ENCODE measurements around the gene CDC25B. TPM values are rescaled to one million over a fixed set of nuclear protein-coding genes. Genes with fewer than 3 reads are reported as not detected.
A peak's percentile ranks its signal among the peaks of the same experiment; 100 is the strongest.

CDC25B gene
- total RNA-seq: 28.8 and 91.1 TPM in 2 replicates

- DNase-seq: peak; percentile 91
Measured at GRCh38 chr20:3795511-3796468, at the start of gene CDC25B. CDC25B (plus strand) TSS chr20:3796310; CDS start chr20:3796532, 222 bp downstream.

GRCh38 chr20:3747471-3747870 lies 48.6 kb upstream of the CDC25B start:
- no peak for DNase-seq

DNA sequence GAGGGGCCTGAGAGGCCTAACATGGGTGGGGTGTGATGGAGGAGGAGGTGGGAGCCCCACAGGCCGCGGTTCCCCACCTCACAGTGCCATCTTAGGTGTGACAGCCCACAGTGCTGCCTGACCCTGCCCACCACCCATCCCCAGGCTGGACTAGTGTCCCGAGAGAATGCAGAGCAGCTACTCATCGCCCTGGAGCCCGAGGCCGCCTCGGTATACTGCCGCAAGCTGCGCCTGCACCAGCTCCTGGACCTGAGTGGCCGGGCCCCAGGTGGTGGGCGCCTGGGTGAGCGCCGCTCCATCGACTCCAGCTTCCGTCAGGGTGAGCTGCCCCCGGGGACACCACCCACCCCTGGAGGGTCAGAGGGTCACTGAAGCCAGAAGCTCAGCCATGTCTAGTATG lies 48.0 kb upstream of the CDC25B start:
- DNase-seq: no peak

DNA sequence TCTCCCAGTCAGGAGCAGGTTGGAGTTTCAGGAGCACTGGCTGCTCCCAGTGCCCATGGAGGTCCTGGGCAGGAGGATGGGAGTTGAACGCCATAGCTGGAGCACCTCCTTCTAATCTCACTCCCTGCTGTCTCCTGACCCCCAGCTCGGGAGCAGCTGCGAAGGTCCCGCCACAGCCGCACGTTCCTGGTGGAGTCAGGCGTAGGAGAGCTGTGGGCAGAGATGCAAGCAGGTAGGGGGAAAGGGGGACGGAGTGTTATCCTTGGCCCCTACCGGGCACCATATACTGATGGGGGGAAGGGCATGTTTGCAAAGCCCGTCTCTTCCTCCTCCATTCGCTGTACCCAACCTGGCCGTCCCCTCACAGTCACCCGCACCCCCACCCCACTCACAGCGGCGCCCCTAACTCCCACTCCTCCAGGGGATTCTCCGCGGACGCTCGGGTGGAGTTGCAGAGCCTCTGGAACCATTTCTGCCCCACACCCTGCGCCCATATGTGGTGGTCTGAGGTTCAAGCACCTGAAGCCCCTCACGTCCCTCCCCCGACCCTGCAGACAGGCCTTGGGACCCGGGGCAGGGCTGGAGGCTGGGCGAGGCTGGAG lies 46.9 kb upstream of the CDC25B start:
- DNase-seq: no peak

DNA sequence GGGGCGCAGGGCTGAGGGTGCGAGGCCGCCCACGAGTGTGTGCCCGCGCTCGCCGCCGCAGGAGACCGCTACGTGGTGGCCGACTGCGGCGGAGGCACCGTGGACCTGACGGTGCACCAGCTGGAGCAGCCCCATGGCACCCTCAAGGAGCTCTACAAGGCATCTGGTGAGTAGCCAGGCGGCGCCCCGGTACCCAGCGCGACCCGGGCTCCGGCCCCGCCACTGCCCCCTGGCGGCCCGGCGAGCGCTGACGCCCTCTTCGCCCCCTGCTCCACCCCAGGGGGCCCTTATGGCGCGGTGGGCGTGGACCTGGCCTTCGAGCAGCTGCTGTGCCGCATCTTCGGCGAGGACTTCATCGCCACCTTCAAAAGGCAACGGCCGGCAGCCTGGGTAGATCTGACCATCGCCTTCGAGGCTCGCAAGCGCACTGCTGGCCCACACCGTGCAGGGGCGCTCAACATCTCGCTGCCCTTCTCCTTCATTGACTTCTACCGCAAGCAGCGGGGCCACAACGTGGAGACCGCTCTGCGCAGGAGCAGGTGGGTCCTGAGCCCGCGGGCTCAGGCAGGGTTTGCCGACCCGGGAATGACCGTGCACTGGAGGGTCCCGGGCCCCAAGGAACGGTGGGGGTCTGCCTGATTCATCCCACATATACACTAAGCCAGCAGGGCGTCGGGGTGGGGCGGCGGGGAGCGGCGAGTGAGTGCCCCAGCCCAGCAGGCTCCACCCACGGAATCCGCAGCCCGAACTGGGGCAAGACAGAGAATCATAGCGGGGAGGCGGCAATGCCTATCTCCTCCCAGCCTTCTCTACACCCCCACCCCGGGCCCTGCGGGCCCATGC lies 46.2 kb upstream of the CDC25B start:
- peak; percentile 10 for DNase-seq

- DNase-seq: no peak
Measured at GRCh38 chr20:3751305-3751674, 44.8 kb upstream of the CDC25B start.

- DNase-seq: no peak
Measured at GRCh38 chr20:3751675-3752385, 44.3 kb upstream of the CDC25B start.

DNA sequence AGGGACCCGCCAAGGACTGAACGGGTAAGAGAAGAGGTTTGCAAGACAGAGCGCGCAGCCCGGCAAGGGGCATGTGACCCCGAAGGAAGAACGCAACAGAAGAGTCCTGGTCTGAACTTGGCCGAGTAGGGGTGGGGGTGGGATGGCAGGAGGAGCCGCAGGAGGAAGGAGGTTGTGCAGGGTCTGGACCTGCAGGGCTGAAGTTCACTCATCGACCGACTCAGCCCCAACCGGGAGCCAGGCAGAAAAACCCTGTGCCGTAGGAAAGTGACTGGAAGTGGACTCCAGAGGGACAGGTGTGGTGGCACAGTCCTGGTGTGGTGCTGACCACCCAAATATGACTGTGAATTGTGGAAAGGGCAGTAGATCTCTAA lies 43.7 kb upstream of the CDC25B start:
- no peak for DNase-seq

DNA sequence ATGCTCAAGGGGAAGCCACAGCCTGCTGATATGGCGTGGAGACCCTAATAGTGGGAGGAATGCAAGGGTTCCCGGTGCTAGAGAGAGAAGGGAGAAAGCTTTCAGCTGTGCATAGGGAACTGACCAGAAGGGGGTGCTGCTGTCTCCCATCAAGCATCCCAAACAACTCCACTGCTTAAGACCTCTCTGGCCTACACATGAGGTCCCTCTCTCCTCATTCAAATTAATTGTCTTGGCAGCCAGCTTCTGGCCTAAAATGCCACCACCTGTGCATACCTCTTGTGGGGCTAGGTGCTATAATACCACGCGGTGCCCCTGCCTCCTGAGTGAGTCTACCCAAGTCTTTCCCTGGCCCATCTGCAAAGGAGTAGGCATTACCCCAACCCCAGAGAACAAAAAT lies 43.0 kb upstream of the CDC25B start:
- DNase-seq: peak; percentile 86

- no peak for DNase-seq
Measured at GRCh38 chr20:3753501-3754275, 42.4 kb upstream of the CDC25B start.

DNA sequence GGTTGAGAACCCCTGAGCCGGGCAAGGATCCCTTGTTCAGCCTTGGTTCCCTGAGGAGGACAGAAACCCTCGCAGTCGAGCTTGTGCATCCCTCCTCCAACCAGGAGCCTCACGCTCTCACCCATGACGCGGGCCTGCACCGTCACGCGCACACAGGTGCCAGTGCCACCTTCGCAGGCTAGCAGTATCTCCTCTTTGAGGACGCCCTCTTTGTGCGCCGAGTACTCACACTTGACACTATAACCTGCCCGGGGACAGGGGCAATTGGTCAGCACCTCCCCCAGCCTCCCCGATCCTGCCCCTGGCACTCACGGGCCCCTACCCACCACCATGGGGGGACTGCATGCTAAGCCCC lies 41.9 kb upstream of the CDC25B start:
- DNase-seq: no peak

DNA sequence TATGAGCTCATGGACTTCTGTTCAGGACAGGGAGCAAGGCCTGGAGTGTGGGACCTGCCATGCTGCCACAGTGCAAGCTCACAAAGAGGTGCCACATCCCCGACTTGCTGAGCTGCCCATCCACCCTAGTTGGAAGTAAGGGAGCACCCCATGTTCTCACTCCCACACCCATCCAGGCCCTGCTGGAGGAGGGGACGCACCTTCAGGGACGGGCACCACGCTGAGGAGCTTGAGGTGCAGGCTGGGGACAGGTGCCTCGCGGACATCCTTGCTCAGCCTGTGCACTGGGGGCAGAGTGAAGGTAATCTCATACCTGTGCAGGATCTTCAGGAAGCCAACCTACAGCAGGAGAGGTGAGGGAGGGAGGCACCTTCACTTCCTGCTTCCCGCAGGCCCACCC lies 40.8 kb upstream of the CDC25B start:
- no peak for DNase-seq

- no peak for DNase-seq
Measured at GRCh38 chr20:3755814-3756480, 40.2 kb upstream of the CDC25B start.

- no peak for DNase-seq
Measured at GRCh38 chr20:3757268-3757667, 38.8 kb upstream of the CDC25B start.

- DNase-seq: no peak
Measured at GRCh38 chr20:3758566-3758965, 37.5 kb upstream of the CDC25B start.

DNA sequence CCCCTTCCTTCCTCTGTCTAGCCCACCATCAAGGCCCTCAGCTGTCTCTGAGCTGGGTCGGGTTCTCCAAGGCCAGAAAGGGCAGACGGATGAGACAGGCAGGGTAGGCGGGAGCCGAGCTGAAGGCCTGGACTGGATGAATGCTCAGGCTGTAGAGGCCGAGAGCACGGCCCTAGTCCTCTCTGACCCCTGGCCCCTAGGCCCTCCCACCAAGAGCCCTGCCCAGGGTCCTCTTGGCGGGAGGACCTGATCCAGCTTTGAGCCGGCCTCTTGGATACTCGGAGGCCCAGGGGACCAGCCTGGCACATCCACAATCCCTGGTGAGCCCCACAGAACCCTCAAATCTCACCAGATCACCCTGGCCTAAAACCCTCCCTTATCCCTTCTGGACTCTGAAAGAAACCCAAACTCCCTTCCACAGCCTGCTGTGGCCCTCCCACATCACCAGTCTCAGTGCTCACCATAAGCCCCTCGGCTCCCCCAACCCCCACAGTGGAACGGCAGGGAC lies 36.7 kb upstream of the CDC25B start:
- no peak for DNase-seq

GRCh38 chr20:3759884-3760283 lies 36.2 kb upstream of the CDC25B start:
- no peak for DNase-seq

DNA sequence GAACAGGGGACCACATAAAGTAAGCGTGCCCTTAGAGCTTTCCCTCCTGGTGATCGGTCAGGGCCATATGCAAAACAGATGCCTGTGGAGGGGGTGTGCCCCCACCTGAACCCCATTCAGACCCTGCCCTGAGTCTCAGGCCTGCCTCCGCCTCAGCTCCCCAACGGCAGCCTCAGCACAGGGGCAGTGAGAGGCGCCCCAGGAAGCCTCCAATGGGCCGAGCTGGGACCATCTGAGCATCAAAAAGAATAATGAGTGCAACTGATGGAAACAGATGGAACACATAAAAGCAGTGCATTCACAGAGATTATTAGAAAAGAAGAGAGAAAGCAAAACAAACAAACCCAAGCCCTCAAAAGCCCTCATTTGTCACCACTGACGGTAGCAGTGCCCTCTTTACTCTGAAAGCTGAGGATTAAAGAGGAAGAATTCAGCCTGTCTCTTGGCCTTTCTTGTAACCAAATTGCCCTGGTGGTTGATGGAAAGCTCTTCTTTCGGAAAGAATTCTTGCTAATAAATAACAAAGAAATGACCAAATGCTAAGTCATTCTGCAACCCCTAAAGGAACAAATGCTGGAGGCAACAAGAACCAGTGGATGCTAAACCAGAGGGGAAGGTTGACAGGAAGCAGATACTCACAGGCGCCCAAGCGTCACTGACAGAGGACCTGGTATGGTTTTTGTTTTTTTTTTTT lies 35.3 kb upstream of the CDC25B start:
- DNase-seq: no peak

DNA sequence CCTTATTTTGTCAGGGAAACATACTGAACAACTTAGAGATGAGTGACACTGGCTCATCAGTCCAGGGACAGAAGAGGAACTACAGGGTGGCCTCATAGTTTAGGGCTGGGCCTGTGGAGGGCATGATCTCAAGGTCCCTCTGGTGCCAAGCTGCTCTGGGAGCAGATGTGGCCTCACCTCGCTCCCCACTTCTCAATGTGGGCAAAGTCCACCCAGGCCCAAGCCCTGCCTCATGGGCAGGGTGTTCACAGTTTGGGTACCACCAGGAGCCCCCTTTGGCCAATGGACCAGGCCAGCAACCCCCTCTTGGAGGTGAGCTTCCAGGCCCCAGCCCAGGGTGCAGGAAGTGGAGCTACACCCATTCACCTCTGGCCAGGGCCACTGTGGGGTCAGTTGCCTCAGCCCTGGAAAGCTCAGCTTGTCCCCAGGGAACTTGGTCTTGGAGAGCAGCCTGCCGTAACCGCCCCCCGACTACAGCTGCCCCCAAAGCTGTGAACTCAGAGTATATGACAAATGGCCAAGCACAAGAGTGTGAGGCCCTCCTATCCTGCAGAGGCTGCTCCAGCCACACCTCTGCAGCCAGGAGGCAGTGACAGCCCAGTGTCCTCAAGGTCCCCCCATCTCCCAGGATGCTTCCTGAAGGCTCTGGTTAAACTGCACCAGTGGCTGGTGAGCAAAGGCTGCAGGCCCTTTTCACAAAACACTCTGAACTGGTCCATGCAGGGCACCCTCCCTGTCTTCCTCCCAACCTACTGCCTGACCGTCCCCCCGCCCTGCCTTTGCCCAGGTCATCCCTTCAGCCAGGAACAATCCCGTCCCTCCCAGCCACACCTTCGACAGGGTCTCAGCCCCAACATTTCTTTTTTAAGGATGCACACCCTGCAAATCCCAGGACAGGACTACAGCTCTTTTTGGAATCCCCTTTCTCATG lies 32.2 kb upstream of the CDC25B start:
- no peak for DNase-seq
